ENCODE data around the gene CFAP299.

The CFAP299 gene

DNA sequence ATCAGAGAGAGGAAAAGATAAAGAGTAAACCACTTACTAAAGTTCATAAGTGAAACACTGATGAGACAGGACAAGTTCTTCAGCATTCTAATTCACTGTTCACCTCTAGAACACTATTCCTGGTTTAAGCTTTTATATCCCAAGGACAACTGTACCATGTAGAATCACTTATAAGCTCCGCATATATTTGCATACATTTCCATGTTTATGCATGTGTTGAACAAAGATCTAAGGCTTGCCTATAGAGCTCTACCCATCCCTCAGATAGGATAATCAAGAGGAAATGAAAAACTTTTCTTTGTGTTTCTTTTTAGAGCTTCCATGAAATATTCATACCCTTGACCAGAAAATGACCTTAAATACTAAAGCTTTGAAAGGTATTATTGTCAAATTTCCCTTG is 538.0 kb downstream of the CFAP299 start:
- DNase-seq: no peak

DNA sequence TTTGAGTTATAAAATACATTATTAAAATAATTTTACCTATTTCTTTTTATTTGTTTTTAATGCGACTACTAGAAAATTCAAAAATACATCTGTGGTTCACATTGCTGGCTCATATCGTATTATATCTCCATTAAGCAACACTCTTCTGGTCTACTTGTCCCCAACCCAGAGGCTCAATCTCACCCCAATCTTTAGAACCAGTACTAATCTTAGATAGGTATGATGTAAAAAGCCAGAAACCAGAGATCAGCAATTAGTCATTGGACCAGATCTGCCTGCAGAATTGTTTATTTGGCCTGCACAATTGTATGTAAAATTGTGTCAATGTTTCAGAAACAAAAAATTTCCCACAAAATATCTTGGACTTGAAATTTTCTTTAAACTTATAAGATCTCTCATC is 539.4 kb downstream of the CFAP299 start:
- DNase-seq: no peak

DNA sequence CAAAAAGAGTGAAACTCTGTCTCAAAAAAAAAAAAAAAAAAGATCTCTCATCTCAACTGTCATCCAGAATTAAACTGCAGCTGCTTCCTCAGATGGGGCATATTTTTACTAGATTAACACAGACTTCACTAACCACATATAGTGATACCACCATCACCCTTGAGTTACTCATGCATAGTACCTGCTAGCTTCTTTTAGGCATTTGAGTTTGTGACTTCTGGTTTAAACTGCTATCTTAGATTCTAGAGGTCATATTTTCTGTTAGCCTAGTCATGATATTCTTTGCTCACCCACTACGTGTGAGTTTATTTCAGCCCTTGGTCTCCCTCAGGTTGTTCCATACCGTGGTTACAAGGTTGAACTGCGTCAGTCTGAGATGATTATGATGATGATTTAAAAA is 540.1 kb downstream of the CFAP299 start:
- no peak for DNase-seq

DNA sequence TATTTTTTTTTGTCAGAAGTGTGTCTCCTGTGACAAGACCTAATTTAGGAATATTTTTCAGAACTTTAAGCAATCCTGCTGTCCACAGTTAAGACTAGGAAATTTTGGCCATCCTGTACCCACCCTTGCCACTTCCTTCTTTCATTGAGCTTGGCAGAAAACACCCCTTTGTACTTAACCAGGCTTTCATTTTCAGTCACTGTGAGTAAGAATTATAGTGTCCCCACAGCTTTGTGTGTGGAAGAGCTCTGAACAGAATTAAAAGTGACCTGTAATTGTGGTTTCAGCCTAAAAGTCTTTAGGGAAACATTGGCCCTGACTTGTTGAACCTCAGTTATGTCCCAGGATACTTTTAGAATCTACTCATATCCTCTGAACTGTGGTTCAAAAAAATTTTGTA is 541.3 kb downstream of the CFAP299 start:
- no peak for DNase-seq

DNA sequence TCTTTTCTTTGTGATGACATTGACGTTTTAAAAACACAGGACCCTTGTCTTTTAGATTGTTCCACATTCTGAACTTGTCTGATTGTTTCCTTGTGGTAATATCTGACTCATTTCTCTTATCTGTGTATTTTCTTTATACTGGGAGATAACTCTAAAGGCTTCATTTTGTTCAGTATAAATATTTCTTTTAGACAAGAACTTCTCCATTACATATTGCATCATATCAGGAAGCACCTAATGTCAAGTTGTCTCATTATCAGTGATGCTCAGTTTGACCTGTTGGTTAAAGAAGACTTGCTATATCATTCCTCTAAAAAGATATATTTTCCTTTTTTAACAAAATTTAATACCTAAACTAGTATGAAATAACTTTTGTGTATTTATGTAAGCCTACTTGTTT is 542.7 kb downstream of the CFAP299 start:
- DNase-seq: no peak

DNA sequence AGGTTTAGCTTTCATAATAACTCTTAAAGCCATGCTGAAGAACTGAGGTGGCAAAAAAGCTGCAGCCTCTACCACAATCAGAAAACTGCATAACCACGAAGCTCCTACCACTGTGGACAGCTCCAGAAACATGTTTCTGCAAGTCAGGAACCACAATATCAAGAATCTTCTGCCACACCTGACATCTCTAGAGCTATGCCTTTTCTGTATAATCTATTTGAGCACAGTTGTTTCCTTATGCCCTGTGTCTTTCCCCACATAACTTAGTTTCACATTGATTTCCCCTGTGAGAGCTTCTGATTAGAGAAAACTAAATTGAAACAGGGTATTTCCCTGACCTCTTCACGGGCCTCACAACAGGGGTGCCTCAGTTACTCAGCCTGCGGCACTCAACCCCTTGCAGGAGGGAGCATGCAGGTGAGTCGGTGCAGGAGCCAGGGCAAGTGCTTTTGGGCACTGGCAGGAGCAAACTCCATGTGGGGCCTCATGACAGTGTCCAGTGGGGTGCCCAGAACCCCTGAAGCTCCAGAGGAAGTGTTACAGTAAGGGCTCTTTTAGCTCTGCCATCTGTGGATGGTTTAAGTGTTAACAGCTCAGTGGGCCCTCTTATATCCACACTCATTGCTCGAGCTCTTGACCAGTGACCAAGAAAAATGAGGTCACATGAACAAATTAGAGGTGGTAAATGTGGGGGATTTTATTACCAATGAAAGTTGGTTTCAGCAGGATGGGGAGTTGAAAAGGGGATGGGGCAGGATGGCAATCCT is 562.2 kb downstream of the CFAP299 start:
- no peak for DNase-seq

DNA sequence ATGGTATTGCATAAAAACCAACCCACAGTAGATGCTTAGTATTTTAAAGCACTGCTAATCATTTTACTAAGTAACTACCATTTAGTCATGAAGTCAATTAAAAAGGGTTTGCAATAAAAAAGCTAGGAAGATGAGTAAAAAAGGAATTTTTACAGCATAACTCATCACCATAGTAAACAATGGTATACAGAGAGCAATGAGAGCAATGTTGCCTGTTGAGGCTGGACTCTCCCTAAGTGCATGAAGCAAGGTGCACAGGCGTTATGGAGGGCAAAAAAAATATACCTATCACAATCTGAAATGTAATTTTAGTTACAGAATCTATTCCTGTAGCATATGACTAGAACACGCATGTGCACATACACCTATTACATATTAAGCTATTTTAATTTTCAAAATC is 565.4 kb downstream of the CFAP299 start:
- DNase-seq: no peak

DNA sequence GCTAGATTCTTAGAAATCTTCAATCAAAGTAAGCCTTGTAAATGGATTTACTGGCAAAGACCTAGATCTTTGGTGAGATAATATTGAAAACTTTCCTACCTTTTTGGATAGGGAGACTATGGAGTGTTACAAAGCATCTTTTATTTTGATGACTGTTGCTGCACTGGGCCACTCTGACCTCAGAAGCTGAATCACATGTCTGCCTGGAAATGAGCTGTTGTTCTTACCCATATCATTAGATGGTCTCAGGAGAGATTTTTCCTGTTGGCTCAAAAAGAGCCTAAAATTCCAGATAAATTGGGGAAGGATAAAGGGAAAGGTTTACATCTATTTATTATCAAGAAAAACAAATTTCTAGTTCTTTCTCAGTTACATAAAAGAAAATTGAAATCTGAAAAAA is 567.5 kb downstream of the CFAP299 start:
- no peak for DNase-seq

DNA sequence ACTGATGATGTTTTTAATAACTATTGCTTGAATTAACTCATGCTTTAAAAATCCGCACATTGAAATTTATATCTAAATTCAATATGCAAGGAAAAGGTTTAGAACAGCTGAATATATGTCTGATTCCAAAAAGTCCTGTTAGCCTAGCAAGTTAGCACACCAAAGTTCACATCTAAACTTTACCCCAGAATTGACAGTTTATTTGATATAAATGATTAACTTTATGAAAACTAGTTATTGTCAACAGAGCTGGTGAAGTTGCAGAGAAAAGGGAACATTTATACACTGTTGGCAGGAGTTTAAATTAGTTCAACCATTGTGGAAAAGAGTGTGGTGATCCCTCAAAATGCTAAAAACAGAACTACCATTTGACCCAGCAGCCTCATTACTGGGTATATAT is 574.4 kb downstream of the CFAP299 start:
- DNase-seq: no peak

DNA sequence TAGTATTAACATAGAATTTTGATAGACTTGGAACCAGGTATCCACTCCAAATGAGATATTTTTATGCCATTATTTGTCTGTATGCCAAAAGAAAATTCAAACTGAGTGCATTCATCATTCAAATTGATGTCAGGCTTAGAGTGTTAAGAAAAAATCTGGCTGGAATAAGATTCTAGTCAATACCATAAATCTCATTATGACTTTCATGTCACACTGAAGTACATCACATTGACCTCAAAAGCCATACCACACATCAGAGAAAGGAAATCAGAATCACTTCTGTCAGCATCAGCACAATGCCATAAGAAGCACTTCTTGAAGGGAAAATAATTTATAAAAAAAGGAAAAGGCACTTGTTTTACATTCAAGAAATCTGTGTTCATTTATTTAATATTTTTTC is 575.9 kb downstream of the CFAP299 start:
- no peak for DNase-seq

DNA sequence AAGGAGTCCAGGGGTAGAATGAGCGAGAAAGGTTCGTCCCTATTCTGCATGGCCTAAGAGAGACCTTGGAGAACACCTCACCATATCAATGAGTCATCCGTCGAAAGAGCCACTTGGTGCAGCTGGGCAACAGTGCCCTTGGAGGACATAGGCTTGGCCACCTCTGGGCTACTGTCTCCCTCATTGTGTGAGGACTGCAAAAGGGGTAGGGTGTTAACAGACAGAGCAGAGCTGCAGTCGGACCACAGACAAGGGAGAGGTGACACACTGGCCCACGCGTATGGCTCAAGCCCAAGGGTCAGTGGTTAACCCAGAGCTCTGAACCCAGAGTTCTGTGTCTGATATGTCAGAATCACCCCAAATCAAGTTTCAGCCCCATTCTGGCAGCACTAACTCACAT is 576.8 kb downstream of the CFAP299 start:
- no peak for DNase-seq

DNA sequence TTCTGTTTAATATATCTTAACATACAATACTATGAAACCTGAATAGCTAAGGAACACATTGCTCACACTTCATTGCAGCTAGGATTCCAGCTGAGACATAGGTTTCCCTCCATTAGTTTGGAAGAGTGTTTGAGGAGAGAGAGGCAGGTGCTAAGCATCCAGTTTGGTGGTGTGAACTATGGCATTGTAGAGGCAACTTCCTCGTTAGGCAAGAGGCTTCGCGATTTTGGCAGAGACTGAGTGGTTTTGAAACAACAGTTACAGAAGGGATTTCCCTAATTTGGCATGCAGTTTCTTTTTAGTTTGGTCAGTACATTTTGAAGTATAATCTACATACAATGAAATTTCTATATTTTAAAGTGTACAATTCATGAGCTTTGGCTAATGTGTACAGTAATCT is 577.9 kb downstream of the CFAP299 start:
- DNase-seq: no peak

DNA sequence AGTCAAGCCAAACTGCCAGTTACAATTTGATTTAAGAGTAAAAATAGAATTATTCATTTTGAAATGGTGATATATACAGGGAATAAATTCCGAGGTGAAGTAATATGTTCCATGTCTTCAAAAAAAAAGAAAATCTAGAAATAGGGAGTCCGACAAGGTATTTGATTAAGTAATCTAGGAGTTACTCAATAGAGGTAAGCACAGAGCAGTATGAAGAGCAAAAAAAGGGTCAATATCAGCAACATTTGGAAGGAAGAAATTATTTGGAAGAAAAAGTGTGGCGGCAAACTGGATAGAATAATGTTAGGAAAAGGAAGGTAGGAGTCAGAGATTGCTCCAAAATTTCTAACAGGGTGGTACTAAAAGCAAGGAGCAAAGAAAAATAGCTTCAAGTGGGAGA is 581.2 kb downstream of the CFAP299 start:
- DNase-seq: no peak

DNA sequence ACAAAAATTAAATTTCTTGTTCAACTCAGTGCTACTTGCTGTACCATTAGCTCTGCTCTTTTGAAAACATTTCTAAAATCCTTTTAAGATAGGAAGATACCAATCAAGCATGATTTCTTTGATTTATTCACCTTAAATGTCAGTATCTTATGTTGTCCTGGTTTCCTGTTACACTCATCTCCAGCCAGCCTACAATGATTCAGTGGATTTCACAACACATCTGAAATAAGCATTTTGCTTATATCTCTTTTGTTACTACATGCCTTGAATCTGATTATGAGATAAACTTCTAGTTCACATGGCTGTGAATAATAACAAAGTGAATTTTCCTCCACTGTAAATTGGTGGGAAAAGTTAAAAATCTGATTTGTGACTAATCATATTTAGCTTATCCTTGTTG is 582.5 kb downstream of the CFAP299 start:
- DNase-seq: no peak

DNA sequence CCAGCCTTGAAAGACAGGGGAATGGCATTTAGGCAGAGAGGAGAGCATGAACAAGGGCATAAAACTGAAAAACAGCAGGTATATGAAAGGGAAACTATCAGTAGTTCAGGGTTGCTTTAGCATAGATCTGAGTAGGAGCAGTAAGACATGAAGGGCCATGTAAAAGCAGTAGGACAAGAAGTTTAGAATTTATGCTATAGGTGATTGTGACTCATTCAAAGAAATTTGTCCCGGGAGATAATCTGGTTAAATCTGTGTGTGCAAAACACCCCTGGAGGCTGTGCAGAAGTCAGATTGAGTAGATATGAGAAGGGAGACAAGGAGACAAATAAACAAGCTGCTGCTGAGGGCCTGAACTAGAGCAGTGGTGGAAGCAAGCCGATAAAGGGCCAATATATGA is 585.9 kb downstream of the CFAP299 start:
- DNase-seq: no peak

DNA sequence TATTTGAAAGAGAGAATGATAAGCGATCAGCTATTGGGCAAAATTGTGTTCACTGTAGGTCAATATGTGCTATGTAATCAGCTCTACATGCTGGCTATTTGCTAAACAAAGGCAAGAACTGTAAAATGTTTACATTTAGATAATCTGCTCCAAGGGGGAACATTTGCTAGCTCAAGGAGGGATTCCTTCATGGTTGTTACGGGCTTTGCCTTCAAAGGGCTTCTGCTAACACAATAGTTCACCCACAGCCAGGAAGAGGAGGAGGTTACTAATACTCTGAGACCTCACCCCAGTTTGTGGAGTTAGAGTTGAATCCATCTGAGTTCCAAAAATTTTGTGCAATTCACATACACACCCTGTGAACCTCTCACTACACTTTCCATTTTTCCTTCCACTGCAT is 587.4 kb downstream of the CFAP299 start:
- DNase-seq: no peak

DNA sequence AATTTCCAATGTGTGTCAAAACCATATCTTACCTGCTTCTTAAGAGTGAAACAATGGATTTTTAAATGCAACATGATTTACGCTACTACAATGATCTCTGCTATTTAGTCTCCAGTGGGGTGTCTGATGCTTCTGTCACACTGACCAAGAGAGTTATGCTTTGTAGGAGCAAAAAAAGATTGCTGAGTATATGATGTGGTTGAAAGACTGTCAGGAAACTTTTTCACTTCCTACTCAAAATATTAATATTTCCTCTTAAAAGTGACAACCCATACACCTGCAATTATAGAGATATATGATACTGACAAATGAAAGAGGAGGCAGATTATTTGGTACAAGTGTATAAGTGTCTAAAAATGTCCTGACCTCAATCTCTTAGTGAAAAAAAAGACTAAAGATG is 589.8 kb downstream of the CFAP299 start:
- DNase-seq: no peak

DNA sequence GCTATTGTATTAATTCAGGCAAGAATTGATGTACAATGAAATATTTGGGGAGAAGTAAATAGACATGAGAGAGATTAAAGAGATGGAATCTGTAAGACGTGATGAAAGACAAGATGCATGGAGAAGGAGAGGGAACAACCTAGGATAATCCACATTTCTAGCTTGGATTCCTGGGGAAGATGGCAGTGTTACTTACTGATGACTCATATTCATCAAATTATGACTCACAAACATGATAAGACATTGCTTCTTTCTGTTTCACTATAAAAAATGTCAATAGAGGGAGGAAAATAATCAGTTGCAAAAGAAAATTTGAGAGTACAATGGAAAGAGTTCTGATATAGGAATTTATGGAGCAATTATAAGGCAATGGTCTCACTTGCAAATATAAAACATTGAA is 590.9 kb downstream of the CFAP299 start:
- no peak for DNase-seq

DNA sequence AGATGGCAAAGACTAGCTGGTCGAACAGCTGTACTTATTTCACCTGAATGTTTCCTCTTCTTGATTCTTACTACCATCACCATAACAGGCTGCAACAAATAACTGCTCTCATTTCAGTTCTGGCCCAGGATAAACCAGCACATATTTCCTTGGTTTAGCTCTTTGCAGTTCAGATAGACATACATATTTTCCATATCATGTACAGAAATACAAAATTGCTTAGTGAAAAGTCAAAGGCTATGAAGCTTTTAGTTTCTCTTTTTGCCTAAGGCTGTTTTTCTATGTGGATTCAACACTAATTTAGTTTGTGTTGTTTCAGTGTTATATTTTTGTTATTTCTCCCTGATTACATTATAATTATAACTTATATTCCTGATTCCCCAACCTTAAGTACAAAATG is 591.4 kb downstream of the CFAP299 start:
- DNase-seq: no peak

DNA sequence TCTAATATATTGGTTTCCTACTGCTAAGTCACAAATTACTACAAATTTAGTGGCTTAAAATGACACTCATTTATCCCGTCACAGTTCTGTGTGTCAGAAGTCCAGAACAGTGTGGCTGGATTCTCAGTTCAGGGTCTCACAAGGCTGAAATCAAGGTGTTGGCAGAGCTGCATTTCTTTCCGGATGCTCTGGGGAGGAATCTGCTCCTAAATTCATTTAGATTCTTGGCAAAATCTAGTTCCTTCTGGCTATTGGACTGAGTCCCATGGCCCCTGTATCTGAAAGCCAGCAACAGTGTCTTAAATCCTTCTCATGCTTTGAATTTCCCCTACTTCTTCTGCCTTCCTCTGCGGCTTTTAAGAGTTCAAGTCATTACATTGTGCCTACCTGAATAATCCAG is 591.9 kb downstream of the CFAP299 start:
- no peak for DNase-seq

DNA sequence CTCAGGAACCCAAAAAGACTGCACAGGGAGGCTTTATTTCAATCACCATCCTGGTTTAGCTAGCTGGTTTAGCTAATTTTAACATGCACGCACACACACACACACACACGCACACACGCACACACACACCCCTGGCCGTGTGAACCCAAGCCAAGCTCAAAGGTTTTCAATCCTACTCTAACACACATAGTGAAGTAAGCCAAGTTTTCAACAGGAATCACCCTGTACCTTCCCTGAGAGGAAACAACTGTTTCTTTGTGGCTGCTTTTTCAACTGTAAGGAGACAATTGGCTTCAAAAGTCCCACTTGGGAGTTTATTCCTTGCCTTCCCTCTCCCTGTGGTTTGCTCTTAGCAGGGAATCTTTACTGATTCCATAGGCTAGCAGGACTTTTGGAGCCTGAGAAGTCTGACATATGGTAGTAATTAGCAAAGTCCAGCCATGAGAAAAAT is 596.1 kb downstream of the CFAP299 start:
- no peak for DNase-seq

DNA sequence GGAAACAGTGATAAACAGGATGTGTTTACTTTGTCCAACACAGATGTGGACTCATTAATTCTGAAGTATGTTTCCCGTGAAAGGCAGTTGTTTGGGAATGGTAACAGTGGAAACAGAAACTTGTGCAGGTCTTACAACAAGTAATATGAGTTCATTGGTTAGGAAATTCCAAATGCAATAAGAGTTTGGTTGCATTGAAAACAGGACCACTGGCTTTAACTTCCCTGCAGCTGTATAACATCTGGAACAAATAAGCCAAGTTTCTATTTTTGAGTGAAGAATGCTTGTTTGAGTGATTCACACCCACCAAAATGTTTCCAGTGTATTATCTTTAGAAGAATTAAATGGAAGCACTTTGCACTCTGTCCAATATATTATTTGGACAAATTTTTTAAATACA is 612.6 kb downstream of the CFAP299 start:
- no peak for DNase-seq

DNA sequence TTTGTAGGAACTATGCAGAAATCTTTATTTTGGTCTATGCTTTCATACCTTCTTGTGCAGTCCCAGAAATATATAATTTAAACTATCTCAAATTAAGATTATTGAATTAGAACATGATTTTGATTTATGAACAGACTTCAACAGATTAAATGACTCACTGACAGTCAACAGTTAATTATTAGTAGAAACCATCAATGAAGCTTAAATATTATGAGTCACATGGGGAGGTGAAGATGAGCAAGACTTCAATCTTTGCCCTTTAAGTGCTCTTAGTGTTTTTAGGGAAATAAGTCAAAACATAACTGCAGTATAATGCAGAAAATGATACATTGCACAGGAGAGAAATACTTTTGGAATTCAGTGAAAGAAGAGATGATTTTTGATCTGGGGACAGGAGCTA is 613.5 kb downstream of the CFAP299 start:
- no peak for DNase-seq

DNA sequence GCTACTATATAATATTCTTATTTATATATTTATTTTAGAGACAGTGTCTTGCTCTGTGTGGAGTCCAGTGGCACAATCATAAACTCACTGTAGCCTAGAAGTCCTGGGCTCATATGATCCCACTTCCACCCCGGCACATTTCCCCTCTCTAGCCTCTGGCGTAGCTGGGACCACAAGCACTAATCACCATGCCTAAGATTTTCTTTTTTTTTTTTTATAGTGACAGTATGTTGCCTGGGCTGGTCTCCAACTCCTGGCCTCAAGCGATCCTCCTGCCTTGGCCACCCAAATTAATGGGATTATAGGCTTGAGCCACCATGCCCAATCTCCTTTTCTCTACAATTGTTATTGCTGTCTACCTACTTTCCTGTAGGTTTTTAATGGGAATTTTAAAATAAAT is 620.9 kb downstream of the CFAP299 start:
- DNase-seq: no peak

DNA sequence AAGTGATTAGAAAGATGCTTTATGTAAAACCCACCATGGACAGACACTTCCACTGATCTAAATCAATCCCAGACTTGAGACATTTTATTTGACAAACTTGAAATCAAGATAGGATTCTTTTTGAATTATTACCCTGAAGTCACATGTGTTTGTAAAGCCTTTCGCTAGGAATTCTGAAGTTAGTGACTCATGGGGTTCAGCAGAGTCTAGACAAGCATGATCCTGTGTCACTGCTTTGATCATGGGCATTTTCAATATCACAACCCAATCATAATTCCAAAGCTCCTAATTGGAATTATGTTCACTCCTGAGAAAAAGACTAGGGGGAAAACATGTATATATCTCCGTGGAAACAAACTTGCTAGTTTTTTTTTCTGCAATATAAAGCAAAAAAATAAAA is 627.5 kb downstream of the CFAP299 start:
- DNase-seq: no peak

DNA sequence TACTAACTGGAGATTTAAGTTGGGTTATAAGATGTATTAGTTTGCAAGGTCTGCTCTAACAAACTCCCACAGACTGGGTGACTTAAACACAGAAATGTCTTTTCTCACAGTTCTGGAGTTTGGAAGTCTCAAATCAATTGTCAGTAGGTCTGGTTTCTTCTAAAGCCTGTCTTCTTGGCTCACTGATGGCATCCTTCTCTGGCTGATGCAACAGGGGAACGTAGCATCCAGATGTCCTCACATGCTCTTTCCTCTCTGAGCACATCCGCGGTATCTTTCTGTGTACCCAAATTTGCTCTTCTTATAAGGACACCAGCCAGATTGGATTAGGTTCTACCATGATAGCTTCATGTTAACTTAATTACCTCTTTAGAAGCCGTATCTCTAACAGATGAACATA is 631.8 kb downstream of the CFAP299 start:
- no peak for DNase-seq
